ENCODE measurements around the gene KNSTRN. TPM values are rescaled to one million over a fixed set of nuclear protein-coding genes. Genes with fewer than 3 reads are reported as not detected.

KNSTRN gene
- total RNA-seq, 1 experiment from 2014 or later = 115 TPM

- peaks cover 21% of the 10 kb centered on the region for H3K4me1 ChIP-seq (ENCODE audit: insufficient read depth, low read length)
- no peaks in the 10 kb centered on the region for H4K20me1 ChIP-seq (ENCODE audit: low read length)
- no TSS peak for BruUV-seq (replicated peaks)
- no peak overlapping the region for H2AFZ ChIP-seq (ENCODE audit: low read length)
- intact Hi-C loops (cut with micrococcal nuclease) = loop anchor here (5.0 kb wide), 1 partner anchor 67 kb away; the partner anchor contains the start of gene CCDC9B
- TF ChIP-seq EZH2 (IDR thresholded peaks at IDR 0.05; ENCODE audit: low read length, unreplicated experiment) = no peak
- no peak for TF ChIP-seq EZH2phosphoT487 (IDR thresholded peaks at IDR 0.05; ENCODE audit: borderline replicate concordance, low read length)
- no peak for TF ChIP-seq CTCF (conservative IDR thresholded peaks at IDR 0.05; ENCODE audit: low read depth, low read length)
- H3K4me3 ChIP-seq (ENCODE audit: low read length) = no peak overlapping the region
- no peaks in the 10 kb centered on the region for H3K9me2 ChIP-seq (replicated peaks; ENCODE audit: low read length)
- H3K27me3 ChIP-seq (ENCODE audit: low read length) = no peaks in the 10 kb centered on the region
- ChIA-PET POLR2A (ENCODE audit: unreplicated experiment) (interaction anchor here (0.6 kb wide), 1 partner anchor 65 kb away, joined by 7 read pairs; no protein-coding TSS in a partner anchor), CTCF (interaction anchor here (0.6 kb wide), 1 partner anchor 129 kb away, joined by 3 read pairs; no protein-coding TSS in a partner anchor)
- H3K27ac ChIP-seq (ENCODE audit: low read length) = no peak overlapping the region
- no peaks in the 10 kb centered on the region for H3F3A ChIP-seq (ENCODE audit: low read length, unreplicated experiment)
- DNase-seq = peak; percentile 33
- H3K4me2 ChIP-seq (ENCODE audit: low read length) = no peak overlapping the region
- no peak overlapping the region for H3K9ac ChIP-seq (ENCODE audit: low read length)
- peaks cover 33% of the 10 kb centered on the region for H3K79me2 ChIP-seq (ENCODE audit: low read length)
- peaks cover 33% of the 10 kb centered on the region for H3K36me3 ChIP-seq (ENCODE audit: low read depth, low read length)
- H3K9me3 ChIP-seq (ENCODE audit: low read length) = no peaks in the 10 kb centered on the region
- peak; percentile 2; the same call in 1 of the 2 replicates for ATAC-seq
Measured at GRCh38 chr15:40409366-40409765, 26.8 kb downstream of the KNSTRN start.

- no peaks in the 10 kb centered on the region for H3K9me2 ChIP-seq (replicated peaks; ENCODE audit: low read length)
- H3K4me1 ChIP-seq (ENCODE audit: insufficient read depth, low read length) = peaks cover 17% of the 10 kb centered on the region
- H3F3A ChIP-seq (ENCODE audit: low read length, unreplicated experiment) = no peaks in the 10 kb centered on the region
- H3K9ac ChIP-seq (ENCODE audit: low read length) = no peak overlapping the region
- intact Hi-C loops (cut with micrococcal nuclease) = no loop called here
- no peak overlapping the region for H3K27ac ChIP-seq (ENCODE audit: low read length)
- H3K27me3 ChIP-seq (ENCODE audit: low read length) = no peaks in the 10 kb centered on the region
- H3K36me3 ChIP-seq (ENCODE audit: low read depth, low read length) = peaks cover 44% of the 10 kb centered on the region
- DNase-seq (no peak), ATAC-seq (no peak)
- H3K9me3 ChIP-seq (ENCODE audit: low read length) = no peaks in the 10 kb centered on the region
- CTCF ChIA-PET = no interaction called here
- H4K20me1 ChIP-seq (ENCODE audit: low read length) = no peaks in the 10 kb centered on the region
- TF ChIP-seq CTCF (conservative IDR thresholded peaks at IDR 0.05; ENCODE audit: low read depth, low read length) (no peak), EZH2phosphoT487 (IDR thresholded peaks at IDR 0.05; ENCODE audit: borderline replicate concordance, low read length) (no peak), EZH2 (IDR thresholded peaks at IDR 0.05; ENCODE audit: low read length, unreplicated experiment) (no peak)
- no TSS peak for BruUV-seq (replicated peaks)
- H2AFZ ChIP-seq (ENCODE audit: low read length) = no peak overlapping the region
- POLR2A ChIA-PET (ENCODE audit: unreplicated experiment) = no interaction called here
- peaks cover 33% of the 10 kb centered on the region for H3K79me2 ChIP-seq (ENCODE audit: low read length)
- H3K4me3 ChIP-seq (ENCODE audit: low read length) = no peak overlapping the region
- H3K4me2 ChIP-seq (ENCODE audit: low read length) = no peak overlapping the region
Measured at GRCh38 chr15:40410476-40410875, 28.0 kb downstream of the KNSTRN start.

- TF ChIP-seq CTCF (conservative IDR thresholded peaks at IDR 0.05; ENCODE audit: low read depth, low read length) (no peak), EZH2 (IDR thresholded peaks at IDR 0.05; ENCODE audit: low read length, unreplicated experiment) (no peak), EZH2phosphoT487 (IDR thresholded peaks at IDR 0.05; ENCODE audit: borderline replicate concordance, low read length) (no peak)
- no peak overlapping the region for H2AFZ ChIP-seq (ENCODE audit: low read length)
- no peaks in the 10 kb centered on the region for H3K9me3 ChIP-seq (ENCODE audit: low read length)
- intact Hi-C loops (cut with micrococcal nuclease) = no loop called here
- H3K36me3 ChIP-seq (ENCODE audit: low read depth, low read length) = peaks cover 51% of the 10 kb centered on the region
- no peak for DNase-seq
- ChIA-PET CTCF (no interaction called here), POLR2A (ENCODE audit: unreplicated experiment) (no interaction called here)
- ATAC-seq = no peak
- peaks cover 4% of the 10 kb centered on the region for H3K4me1 ChIP-seq (ENCODE audit: insufficient read depth, low read length)
- no peaks in the 10 kb centered on the region for H3K9me2 ChIP-seq (replicated peaks; ENCODE audit: low read length)
- no peaks in the 10 kb centered on the region for H3F3A ChIP-seq (ENCODE audit: low read length, unreplicated experiment)
- H3K4me2 ChIP-seq (ENCODE audit: low read length) = no peak overlapping the region
- H4K20me1 ChIP-seq (ENCODE audit: low read length) = no peaks in the 10 kb centered on the region
- no peak overlapping the region for H3K4me3 ChIP-seq (ENCODE audit: low read length)
- H3K79me2 ChIP-seq (ENCODE audit: low read length) = peaks cover 16% of the 10 kb centered on the region
- no TSS peak for BruUV-seq (replicated peaks)
- no peak overlapping the region for H3K27ac ChIP-seq (ENCODE audit: low read length)
- no peak overlapping the region for H3K9ac ChIP-seq (ENCODE audit: low read length)
- H3K27me3 ChIP-seq (ENCODE audit: low read length) = no peaks in the 10 kb centered on the region
Measured at GRCh38 chr15:40412095-40412759, 29.7 kb downstream of the KNSTRN start.

All from PC-3 (cell line).